HepG2 (cell line): ENCODE results near the gene CARMIL3. TPM values are rescaled to one million over a fixed set of nuclear protein-coding genes. Genes with fewer than 3 reads are reported as not detected.

Experiments used
- ARNTL ChIP-seq: sonication (generic); formaldehyde crosslinking; IDR thresholded peaks from 2 replicates; pipeline ENCODE4 v1.4.0; 2020; ENCODE audit warnings: mild to moderate bottlenecking, missing genetic modification reagents
- BCL6 ChIP-seq: IDR thresholded peaks from 2 replicates; pipeline ENCODE4 v1.6.1; 2016; ENCODE audit warnings: missing genetic modification reagents, missing compliant biosample characterization
- EHMT2 ChIP-seq: fragments of 200-600 bp; sonication (generic); IDR thresholded peaks from 2 replicates; pipeline ENCODE4 v1.7.0; 2017; ENCODE audit warnings: antibody characterized with exemption, low read depth, low read length, borderline replicate concordance
- GTF3A ChIP-seq: sonication (generic); formaldehyde crosslinking; conservative IDR thresholded peaks from 2 replicates; pipeline ENCODE4 v1.4.0; 2020; ENCODE audit warnings: mild to moderate bottlenecking, missing genetic modification reagents
- HNRNPL ChIP-seq: fragments of 200-400 bp; formaldehyde crosslinking; IDR thresholded peaks from 2 replicates; pipeline ENCODE4 v1.6.1; 2017; ENCODE audit warnings: mild to moderate bottlenecking, low read depth, low read length
- MXD3 ChIP-seq: IDR thresholded peaks from 2 replicates; pipeline ENCODE4 v1.6.1; 2016; ENCODE audit warnings: mild to moderate bottlenecking, missing biosample characterization, missing genetic modification reagents
- NFATC3 ChIP-seq: sonication (generic); formaldehyde crosslinking; IDR thresholded peaks from 2 replicates; pipeline ENCODE4 v1.5.1; 2020; ENCODE audit warnings: mild to moderate bottlenecking, missing genetic modification reagents
- PBX3 ChIP-seq: sonication (generic); formaldehyde crosslinking; IDR thresholded peaks from 2 replicates; pipeline ENCODE4 v1.8.1; 2023; ENCODE audit warnings: missing genetic modification reagents, inconsistent platforms, borderline replicate concordance
- RNF219 ChIP-seq: sonication (generic); formaldehyde crosslinking; IDR thresholded peaks from 2 replicates; pipeline ENCODE4 v1.5.0; 2020; ENCODE audit warnings: mild to moderate bottlenecking, missing genetic modification reagents
- SETDB1 ChIP-seq: sonication (generic); formaldehyde crosslinking; IDR thresholded peaks from 2 replicates; pipeline ENCODE4 v1.5.1; 2020; ENCODE audit warnings: missing genetic modification reagents, mild to moderate bottlenecking, borderline replicate concordance
- TARDBP ChIP-seq: sonication (generic); formaldehyde crosslinking; IDR thresholded peaks from 2 replicates; pipeline ENCODE4 v1.8.0; 2022; ENCODE audit warnings: mild to moderate bottlenecking, missing genetic modification reagents
- TRAFD1 ChIP-seq: sonication (generic); formaldehyde crosslinking; IDR thresholded peaks from 2 replicates; pipeline ENCODE4 v1.5.1; 2020; ENCODE audit warnings: missing genetic modification reagents, mild to moderate bottlenecking, borderline replicate concordance
- ZNF337 ChIP-seq: sonication (generic); formaldehyde crosslinking; IDR thresholded peaks from 2 replicates; pipeline ENCODE4 v1.5.1; 2020; ENCODE audit warnings: missing genetic modification reagents, low read depth, mild to moderate bottlenecking, borderline replicate concordance
- ZNF383 ChIP-seq: sonication (generic); formaldehyde crosslinking; IDR thresholded peaks from 2 replicates; pipeline ENCODE4 v1.4.0; 2020; ENCODE audit warnings: missing genetic modification reagents, mild to moderate bottlenecking, borderline replicate concordance
- ZNF441 ChIP-seq: sonication (generic); formaldehyde crosslinking; IDR thresholded peaks from 2 replicates; pipeline ENCODE4 v1.7.0; 2021; ENCODE audit warnings: missing genetic modification reagents, borderline replicate concordance
- ZXDC ChIP-seq: sonication (generic); formaldehyde crosslinking; IDR thresholded peaks from 2 replicates; pipeline ENCODE4 v1.5.0; 2020; ENCODE audit warnings: mild to moderate bottlenecking, missing genetic modification reagents
- polyA plus RNA-seq, 8 experiments: library from polyadenylated mRNA; depleted of rRNA in 3 of 8; stranded (reverse) in 7 of 8; unstranded in 1 of 8; fragments of >200 nt; fragmentation: Illumina TruSeq in 4 of 8; extraction: Trizol in 4 of 8; gene quantifications; 2 replicates each; pipeline versions ENCODE4 v1.2.1 to v1.2.3, GENCODE V29; 2011 to 2016; ENCODE audit warnings: low read depth in 4 of 8, missing spikeins in 1 of 8, mixed read lengths in 1 of 8; ENCODE audit not compliant: insufficient read depth in 1 of 8
- total RNA-seq, 5 experiments: library from RNA; depleted of rRNA; stranded (reverse); fragments of >200 nt; fragmentation: Illumina TruSeq; extraction: Trizol; gene quantifications; 2 replicates each; pipeline ENCODE4 v1.2.3, GENCODE V29; 2016; ENCODE audit warnings: low read depth in 1 of 5

CARMIL3 gene
- total and polyA plus RNA-seq, 2 of the 13 experiments (the other 11 are each of a cell fraction or from before 2014, with no cell fraction given): 0.27 to 0.55 TPM

GRCh38 chr14:24051789-24052655, at the start of gene CARMIL3 (continued):
- no peak for TF ChIP-seq ZXDC (CRISPR knock-in tag)
- TF ChIP-seq EHMT2: 0 out of 2 replicates have a peak, but pooled peaks have one; percentile 88
- no peak for TF ChIP-seq ZNF337 (CRISPR knock-in tag)
- no peak for TF ChIP-seq ZNF383 (CRISPR knock-in tag)
- peak; percentile 14 for TF ChIP-seq BCL6 (CRISPR knock-in tag)
- 0 out of 2 replicates have a peak, but pooled peaks have one; percentile 69 for TF ChIP-seq GTF3A (CRISPR knock-in tag)
- peak; percentile 7; the same call in 1 of the 2 replicates for TF ChIP-seq ARNTL
- no peak for TF ChIP-seq SETDB1
- TF ChIP-seq RNF219 (CRISPR knock-in tag): no peak
- TF ChIP-seq ZNF441 (CRISPR knock-in tag): 0 out of 2 replicates have a peak, but pooled peaks have one; percentile 77
- TF ChIP-seq TARDBP: no peak
- TF ChIP-seq MXD3: peak; percentile 81
- TF ChIP-seq NFATC3 (CRISPR knock-in tag): no peak
- TF ChIP-seq TRAFD1 (CRISPR knock-in tag): peak; percentile 87; the same call in 1 of the 2 replicates
- TF ChIP-seq HNRNPL: no peak; the same call in 1 of the 2 replicates
- no peak for TF ChIP-seq PBX3 (CRISPR knock-in tag)
